ENCODE measurements around the gene ZNF467.

ZNF467 gene, protein sequence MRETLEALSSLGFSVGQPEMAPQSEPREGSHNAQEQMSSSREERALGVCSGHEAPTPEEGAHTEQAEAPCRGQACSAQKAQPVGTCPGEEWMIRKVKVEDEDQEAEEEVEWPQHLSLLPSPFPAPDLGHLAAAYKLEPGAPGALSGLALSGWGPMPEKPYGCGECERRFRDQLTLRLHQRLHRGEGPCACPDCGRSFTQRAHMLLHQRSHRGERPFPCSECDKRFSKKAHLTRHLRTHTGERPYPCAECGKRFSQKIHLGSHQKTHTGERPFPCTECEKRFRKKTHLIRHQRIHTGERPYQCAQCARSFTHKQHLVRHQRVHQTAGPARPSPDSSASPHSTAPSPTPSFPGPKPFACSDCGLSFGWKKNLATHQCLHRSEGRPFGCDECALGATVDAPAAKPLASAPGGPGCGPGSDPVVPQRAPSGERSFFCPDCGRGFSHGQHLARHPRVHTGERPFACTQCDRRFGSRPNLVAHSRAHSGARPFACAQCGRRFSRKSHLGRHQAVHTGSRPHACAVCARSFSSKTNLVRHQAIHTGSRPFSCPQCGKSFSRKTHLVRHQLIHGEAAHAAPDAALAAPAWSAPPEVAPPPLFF

GRCh38 chr7:149773446-149774236 lies at the start of gene ZNF467:
TSS of gene ZNF467 (minus strand) at chr7:149773588. CDS start at chr7:149771032, 2,556 bp downstream.
- H3K27ac ChIP-seq: peak within 1 kb of the TSS; percentile 54
- peak within 1 kb of the TSS; percentile 75 for H3K4me3 ChIP-seq (ENCODE audit: low read depth, low read length)
- H3K36me3 ChIP-seq (ENCODE audit: control insufficient read depth, insufficient read depth, low read length): no peaks in the 10 kb centered on the region
- no peaks in the 10 kb centered on the region for H3K9me3 ChIP-seq (ENCODE audit: control insufficient read depth, low read length)
- H2AFZ ChIP-seq: peak within 1 kb of the TSS; percentile 83
- H3K4me1 ChIP-seq: peaks cover 5% of the 10 kb centered on the region
- H3K9ac ChIP-seq: peak within 1 kb of the TSS; percentile 67
- peak within 1 kb of the TSS; percentile 93 for H3K4me2 ChIP-seq (ENCODE audit: low read length)
- TF ChIP-seq CTCF (IDR thresholded peaks at IDR 0.05): no peak
- no peaks in the 10 kb centered on the region for H3K27me3 ChIP-seq (ENCODE audit: control insufficient read depth, insufficient read depth, low read length)
- H3K79me2 ChIP-seq: no peaks in the 10 kb centered on the region

- Histone ChIP-seq H3K4me1 (no peaks in the 10 kb centered on the region), H3K27ac (no peak overlapping the region), H3K27me3 (ENCODE audit: control insufficient read depth, insufficient read depth, low read length) (no peaks in the 10 kb centered on the region), H2AFZ (no peak overlapping the region), H3K36me3 (ENCODE audit: control insufficient read depth, insufficient read depth, low read length) (no peaks in the 10 kb centered on the region), H3K79me2 (no peaks in the 10 kb centered on the region), H3K4me2 (ENCODE audit: low read length) (no peak overlapping the region), H3K9ac (no peak overlapping the region), H3K9me3 (ENCODE audit: control insufficient read depth, low read length) (no peaks in the 10 kb centered on the region), H3K4me3 (ENCODE audit: low read depth, low read length) (no peak overlapping the region)
- no peak for TF ChIP-seq CTCF (IDR thresholded peaks at IDR 0.05)
Observed at GRCh38 chr7:149822353-149822943, 49.1 kb upstream of the ZNF467 start.

DNA sequence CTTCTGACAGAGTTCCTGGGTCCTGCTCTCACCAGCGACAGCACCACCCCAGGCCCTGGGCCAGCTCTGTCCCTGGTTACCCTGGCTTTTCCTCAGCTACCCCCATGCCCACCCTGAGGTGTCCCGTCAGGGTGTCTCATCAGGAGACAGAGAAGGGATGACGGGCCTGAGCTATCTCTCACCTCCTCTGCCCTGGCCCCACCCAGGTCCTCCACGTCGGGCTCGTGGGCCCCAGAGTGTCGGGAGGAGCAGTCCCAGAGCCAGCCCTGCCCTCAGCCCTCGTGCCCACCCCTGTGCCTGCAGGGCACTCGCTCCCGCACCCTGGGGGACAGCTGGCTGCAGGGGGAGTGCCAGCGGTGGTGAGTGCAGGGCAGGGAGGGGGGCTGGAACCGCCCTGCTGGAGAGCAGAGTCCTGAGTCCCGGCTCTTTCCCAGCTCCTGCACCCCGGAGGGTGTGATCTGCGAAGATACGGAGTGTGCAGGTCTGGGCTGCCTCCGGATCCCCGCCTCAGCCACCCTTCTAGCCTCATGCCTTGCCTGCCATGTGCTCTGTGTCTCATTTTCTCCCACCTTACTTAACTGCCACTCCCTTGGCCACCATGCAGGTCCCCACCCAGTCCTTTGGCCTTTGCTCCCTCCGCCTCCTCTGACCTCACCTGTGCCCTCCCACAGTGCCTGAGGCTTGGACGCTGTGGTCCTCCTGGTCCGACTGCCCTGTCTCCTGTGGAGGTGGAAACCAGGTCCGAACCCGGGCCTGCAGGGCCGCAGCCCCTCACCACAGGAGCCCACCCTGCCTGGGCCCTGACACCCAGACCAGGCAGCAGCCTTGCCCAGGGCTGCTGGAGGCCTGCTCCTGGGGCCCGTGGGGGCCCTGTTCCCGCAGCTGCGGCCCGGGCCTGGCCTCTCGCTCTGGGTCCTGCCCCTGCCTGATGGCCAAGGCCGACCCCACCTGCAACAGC lies 48.1 kb upstream of the ZNF467 start:
- H3K27me3 ChIP-seq (ENCODE audit: control insufficient read depth, insufficient read depth, low read length): no peaks in the 10 kb centered on the region
- no peaks in the 10 kb centered on the region for H3K36me3 ChIP-seq (ENCODE audit: control insufficient read depth, insufficient read depth, low read length)
- H2AFZ ChIP-seq: no peak overlapping the region
- no peak overlapping the region for H3K9ac ChIP-seq
- H3K27ac ChIP-seq: no peak overlapping the region
- no peak for TF ChIP-seq CTCF (IDR thresholded peaks at IDR 0.05)
- H3K4me2 ChIP-seq (ENCODE audit: low read length): no peak overlapping the region
- H3K4me3 ChIP-seq (ENCODE audit: low read depth, low read length): no peak overlapping the region
- H3K9me3 ChIP-seq (ENCODE audit: control insufficient read depth, low read length): no peaks in the 10 kb centered on the region
- no peaks in the 10 kb centered on the region for H3K4me1 ChIP-seq
- H3K79me2 ChIP-seq: no peaks in the 10 kb centered on the region

- H3K36me3 ChIP-seq (ENCODE audit: control insufficient read depth, insufficient read depth, low read length): no peaks in the 10 kb centered on the region
- no peaks in the 10 kb centered on the region for H3K27me3 ChIP-seq (ENCODE audit: control insufficient read depth, insufficient read depth, low read length)
- no peaks in the 10 kb centered on the region for H3K79me2 ChIP-seq
- no peak overlapping the region for H3K4me2 ChIP-seq (ENCODE audit: low read length)
- H2AFZ ChIP-seq: no peak overlapping the region
- H3K9me3 ChIP-seq (ENCODE audit: control insufficient read depth, low read length): no peaks in the 10 kb centered on the region
- H3K27ac ChIP-seq: no peak overlapping the region
- no peaks in the 10 kb centered on the region for H3K4me1 ChIP-seq
- H3K4me3 ChIP-seq (ENCODE audit: low read depth, low read length): no peak overlapping the region
- H3K9ac ChIP-seq: no peak overlapping the region
- TF ChIP-seq CTCF (IDR thresholded peaks at IDR 0.05): no peak
Observed at GRCh38 chr7:149820622-149821190, 47.3 kb upstream of the ZNF467 start.

Data from parathyroid adenoma (tissue), 2 donors.